NCI-H748 (cell line): ENCODE data around the gene VSIG1.

Experiments
- DNase-seq: peaks from one replicate; lab custom pipeline; 2025; ENCODE audit not compliant: unreplicated experiment; lab: John Stamatoyannopoulos, UW

The VSIG1 gene

GRCh38 chrX:108064001-108064400 is 19.1 kb downstream of the VSIG1 start:
- no peak for DNase-seq

DNA sequence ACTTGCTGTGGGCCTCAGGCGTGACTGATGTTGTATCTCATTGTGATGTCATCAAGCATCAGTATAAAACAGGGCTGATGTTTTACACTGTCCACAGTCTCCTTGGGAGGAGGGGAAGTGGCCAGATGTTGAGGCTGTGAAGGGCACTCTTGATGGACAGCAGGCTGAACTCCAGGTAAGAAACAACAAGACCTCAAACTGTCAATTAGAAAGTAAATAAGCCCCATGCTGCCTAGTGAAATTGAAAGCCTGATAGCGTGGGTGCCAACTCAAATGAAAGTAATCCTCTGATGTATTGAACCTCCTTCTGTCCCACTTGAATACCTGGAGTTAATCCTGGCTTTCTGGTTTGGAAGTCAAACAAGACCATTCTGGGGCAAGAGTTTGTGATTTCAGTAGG is 19.7 kb downstream of the VSIG1 start:
- no peak for DNase-seq

GRCh38 chrX:108068121-108068520 is 23.3 kb downstream of the VSIG1 start:
- DNase-seq: no peak

GRCh38 chrX:108070891-108071290 is 26.0 kb downstream of the VSIG1 start:
- no peak for DNase-seq

- no peak for DNase-seq
Measured at GRCh38 chrX:108071578-108071977, 26.7 kb downstream of the VSIG1 start.

DNA sequence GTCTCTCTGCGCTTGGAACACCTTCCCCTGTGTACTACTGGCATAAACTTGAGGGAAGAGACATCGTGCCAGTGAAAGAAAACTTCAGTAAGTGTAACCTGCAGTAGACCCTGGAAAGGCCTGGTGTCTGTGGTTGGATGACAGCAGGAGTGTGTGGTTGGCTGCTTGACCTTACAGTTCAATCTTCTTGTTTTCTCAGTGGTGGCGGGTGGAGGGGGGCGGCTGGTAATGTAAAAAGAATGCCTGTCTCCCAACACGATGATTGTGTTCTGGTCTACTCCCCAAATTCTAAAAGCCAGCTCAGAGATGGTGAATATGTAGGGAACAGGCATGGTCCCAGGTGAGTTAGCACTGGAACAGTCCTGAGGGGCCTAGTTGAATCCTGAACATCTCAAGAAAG is 27.9 kb downstream of the VSIG1 start:
- DNase-seq: no peak

DNA sequence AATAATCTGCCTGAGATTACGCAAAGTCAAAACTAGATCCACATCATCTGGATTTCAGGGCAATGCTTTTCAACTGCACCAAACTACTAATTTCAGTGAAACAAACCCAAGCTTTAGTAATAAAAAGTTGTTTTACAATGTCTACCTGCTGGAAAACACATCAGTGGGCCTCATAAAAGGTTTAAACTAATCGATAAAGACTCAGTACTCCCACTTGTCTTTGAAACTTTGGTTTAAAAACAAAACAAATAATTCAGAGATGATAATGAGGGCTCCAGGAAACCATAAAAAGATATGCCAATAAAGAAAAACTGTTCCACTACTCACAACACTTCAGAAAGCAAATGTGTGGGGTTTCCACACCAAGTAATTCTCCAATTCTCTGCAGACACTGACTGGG is 36.2 kb downstream of the VSIG1 start:
- no peak for DNase-seq

- DNase-seq: no peak
Measured at GRCh38 chrX:108087792-108088191, 42.9 kb downstream of the VSIG1 start.

DNA sequence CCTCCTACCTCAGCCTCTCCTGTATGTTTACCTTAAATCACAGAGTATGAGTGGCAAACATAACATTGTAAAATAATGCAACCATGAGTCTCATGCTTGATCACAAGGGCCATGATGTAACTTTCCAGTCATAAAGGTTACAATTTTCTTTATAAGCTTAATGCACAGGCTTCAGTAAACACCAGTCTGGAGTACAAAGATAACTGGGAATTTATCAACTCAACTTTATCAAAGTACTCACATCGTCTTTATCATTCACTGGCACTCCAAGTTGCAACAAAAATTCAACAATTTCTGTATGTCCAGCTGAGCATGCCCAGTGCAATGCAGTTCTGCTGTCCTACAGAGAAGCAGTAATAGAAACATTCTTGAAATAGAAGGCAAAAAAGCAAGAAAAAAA is 43.6 kb downstream of the VSIG1 start:
- no peak for DNase-seq

DNA sequence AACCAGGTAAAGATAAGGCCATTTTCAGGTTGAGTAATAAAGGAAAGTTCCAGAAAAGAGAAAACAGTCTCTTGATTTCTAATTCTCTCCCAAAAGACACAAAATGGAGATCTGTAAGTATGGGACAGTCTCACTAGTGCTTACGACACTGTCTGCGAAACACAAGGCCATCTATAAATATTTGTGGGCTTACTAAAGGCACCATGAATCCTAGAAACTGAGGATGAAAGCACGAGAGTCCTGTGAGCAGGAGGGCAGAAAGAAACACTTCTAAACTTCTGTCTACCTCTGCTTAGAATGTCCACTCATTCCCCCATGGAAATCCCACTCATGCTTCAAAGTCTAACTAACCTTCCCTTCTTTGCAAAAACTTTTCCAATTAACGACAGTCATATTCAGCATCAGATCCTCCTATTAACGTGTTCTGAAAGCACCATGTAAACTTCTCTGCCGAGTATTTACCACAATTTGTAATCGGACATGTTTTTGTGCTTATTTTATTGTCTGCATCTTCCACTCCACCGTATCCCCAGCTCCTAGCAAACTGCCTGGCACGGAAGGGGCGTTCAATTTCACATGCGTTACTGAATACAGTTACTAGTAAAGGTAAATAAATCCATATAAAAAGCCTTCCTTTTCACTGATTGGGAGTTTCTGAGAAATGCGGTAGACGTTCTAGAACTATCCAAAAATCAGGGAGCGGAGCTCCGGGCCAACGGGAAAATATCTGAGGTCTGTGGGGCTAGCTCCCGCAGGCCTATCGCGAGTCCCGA is 45.8 kb downstream of the VSIG1 start:
- DNase-seq: no peak

DNA sequence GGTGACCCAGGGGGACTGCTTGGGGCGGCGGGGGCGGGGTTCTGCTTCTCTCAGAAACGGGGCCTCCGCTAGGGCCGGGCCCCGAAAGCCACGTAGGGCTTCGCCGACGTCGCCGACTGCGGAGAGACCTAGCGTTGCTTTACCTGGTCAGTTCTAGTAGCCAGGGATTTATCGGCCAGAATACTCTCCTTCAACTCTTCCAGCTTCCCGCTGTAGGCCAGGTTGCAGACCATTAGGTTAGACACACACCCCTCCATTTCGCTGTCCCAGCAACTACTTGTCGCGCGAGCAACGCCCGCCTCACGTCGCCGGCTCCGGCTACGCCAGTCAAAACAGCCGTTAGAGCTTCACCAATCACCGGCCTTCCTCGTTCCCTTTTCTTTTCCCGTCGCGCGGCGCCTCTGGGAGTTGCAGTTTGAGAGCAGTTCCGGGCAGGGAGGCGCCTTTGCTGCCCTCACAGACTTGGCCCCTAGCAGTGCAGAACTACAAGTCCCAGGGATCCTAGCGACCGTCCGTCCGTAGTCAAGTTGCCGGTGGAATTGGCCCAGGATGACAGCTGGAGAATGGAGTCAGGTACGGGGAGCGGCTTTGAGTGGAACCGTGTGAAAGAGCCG is 46.5 kb downstream of the VSIG1 start, which contains the start of the genes ATG4A and PSMD10:
Gene ATG4A (plus strand): TSS at position 515 of the 614 bp plus-strand sequence. CDS start 49 bp downstream, at position 564.
Gene PSMD10 (minus strand): TSS at position 279 of the 614 bp plus-strand sequence. CDS start 22 bp downstream, at position 257.
- peak; percentile 97 for DNase-seq

DNA sequence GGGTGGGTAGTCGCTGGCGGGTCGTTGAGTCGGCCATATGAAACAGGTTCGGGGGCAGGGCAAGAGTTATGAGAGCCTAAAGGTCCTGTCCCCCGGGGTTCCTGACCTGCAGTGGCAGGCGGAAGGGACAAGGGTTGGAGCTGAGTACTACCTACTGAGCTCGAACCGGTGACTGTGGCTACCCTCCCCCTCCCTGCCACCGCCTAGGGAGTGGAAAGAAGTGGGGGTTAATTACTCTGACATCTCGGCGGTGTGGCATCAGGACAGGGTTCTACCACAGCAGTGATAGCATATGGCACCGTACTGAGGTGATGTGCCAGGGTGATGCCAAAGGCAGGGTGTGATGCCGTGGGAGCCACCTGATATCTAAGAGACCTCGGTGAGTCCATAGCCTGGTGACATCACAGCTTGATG is 47.0 kb downstream of the VSIG1 start:
- no peak for DNase-seq

GRCh38 chrX:108097380-108097779 is 52.5 kb downstream of the VSIG1 start:
- DNase-seq: no peak

DNA sequence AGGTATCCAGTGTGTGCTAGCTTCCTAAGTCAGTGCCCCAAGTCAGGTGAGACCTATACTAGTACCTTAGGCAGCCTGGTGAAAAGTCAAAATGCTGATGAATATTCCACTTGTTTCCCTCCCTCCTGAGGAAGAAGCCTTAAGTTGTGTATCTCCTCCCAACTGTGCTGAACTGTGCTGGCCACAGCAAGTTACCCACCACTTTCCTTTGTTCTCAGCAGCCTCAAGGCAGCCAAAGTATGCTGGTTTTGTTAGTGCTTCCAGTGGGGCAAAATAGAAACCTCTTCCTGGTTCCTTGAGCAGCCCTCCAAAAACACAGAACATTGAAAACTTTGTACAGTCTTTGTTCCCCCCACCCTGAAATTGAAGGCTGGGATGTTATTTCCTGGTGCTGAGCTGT is 60.6 kb downstream of the VSIG1 start:
- no peak for DNase-seq

DNA sequence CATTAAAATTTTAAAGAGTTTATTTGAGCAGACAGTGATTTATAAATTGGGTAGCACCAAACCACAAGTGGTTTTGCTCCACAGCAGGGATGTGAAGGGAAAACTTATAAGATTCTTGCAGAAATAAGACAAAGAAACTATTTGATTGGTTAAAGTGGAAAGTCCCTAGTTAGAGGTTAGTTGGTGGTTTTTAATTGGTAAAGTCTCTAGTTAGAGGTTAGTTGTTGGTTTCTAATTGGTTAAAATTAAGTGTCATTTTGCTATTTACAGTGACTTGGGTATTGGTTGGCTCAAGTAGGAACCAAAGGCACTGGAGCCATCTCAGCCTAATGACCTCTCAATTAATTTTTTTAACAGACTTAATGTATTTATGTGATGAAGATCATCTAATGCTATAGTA is 69.7 kb downstream of the VSIG1 start:
- no peak for DNase-seq

- DNase-seq: no peak
Measured at GRCh38 chrX:108117988-108118387, 73.1 kb downstream of the VSIG1 start.

- DNase-seq: no peak
Measured at GRCh38 chrX:108121291-108121690, 76.4 kb downstream of the VSIG1 start.

GRCh38 chrX:108122748-108123147 is 77.9 kb downstream of the VSIG1 start:
- DNase-seq: no peak

DNA sequence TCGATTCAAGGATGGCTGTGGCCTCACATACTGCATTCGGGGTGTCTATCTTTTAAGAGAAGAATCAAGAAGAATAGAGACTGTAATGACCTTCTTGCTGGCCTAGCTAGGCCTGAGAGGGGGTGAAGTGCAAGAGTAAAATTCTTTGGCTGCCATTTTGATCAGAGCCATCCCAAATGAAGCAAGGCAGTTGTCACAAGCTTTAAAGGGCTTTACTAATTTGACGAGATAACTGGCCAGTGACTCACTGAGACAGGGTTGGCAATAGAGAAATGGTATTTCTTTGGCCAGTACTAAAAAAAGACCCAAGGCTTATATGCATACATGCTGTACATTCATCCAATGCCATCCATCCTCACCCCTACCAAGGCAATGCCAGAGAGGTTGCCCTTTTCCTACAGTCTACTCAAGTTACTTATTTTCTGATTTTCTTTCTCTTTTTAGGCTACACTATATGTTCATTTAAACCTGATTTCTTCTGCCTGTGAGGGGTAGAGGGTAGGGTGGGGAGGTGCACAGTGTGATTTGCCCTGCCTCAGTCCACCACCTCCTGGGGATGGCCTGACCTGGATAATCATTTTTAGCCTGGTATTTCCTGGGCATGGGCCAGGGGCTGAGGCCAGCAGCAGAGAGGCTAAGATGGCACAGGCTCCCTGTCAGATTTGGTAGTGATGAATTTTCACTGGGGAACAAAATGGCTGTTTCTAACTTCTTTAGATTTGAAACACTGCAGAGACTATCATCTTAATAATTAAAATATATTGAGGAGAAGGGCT is 78.9 kb downstream of the VSIG1 start:
- DNase-seq: no peak

GRCh38 chrX:108126661-108127060 is 81.8 kb downstream of the VSIG1 start:
- DNase-seq: no peak

GRCh38 chrX:108127152-108127551 is 82.3 kb downstream of the VSIG1 start:
- DNase-seq: no peak
